K562 (cell line): ENCODE data around the gene MARK3. TPM values are rescaled to one million over a fixed set of nuclear protein-coding genes. Genes with fewer than 3 reads are reported as not detected.

Experiments
- ARID3A ChIP-seq: IDR thresholded peaks from 2 replicates; pipeline ENCODE4 v1.6.1; 2012; ENCODE audit warnings: low read depth, low read length, improper control_type of control experiment, borderline replicate concordance
- CBFA2T2 ChIP-seq: fragments of 450-650 bp; conservative IDR thresholded peaks from 2 replicates; pipeline ENCODE4 v1.6.1; 2017; ENCODE audit warnings: mild to moderate bottlenecking
- CBX1 ChIP-seq: sonication (generic); IDR thresholded peaks from 2 replicates; pipeline ENCODE4 v1.6.1; 2016; ENCODE audit warnings: antibody characterized with exemption, low read depth, mild to moderate bottlenecking
- CREM ChIP-seq: IDR thresholded peaks from 2 replicates; pipeline ENCODE4 v1.6.1; 2014; ENCODE audit warnings: antibody characterized with exemption, low read depth
- DNMT1 ChIP-seq: fragments of 450-650 bp; IDR thresholded peaks from 2 replicates; pipeline ENCODE4 v1.6.1; 2016; ENCODE audit warnings: antibody characterized with exemption, mild to moderate bottlenecking
- FOXJ3 ChIP-seq: sonication (generic); formaldehyde crosslinking; IDR thresholded peaks from 2 replicates; pipeline ENCODE4 v1.4.0; 2020; ENCODE audit warnings: mild to moderate bottlenecking, missing genetic modification reagents
- HMG20A ChIP-seq: fragments of 450-650 bp; formaldehyde crosslinking; conservative IDR thresholded peaks from 2 replicates; pipeline ENCODE4 v1.4.0; 2020; ENCODE audit warnings: mild to moderate bottlenecking, mixed read lengths
- MIER1 ChIP-seq: fragments of 450-650 bp; IDR thresholded peaks from 2 replicates; pipeline ENCODE4 v1.6.1; 2016; ENCODE audit warnings: antibody characterized with exemption, mild to moderate bottlenecking, low read depth
- PHTF2 ChIP-seq: fragments of 250-450 bp; sonication (Bioruptor Pico); IDR thresholded peaks from 2 replicates; pipeline ENCODE4 v1.5.0; 2021; ENCODE audit warnings: mild to moderate bottlenecking
- PREB ChIP-seq: sonication (generic); formaldehyde crosslinking; IDR thresholded peaks from 2 replicates; pipeline ENCODE4 v1.8.1; 2023; ENCODE audit warnings: mild to moderate bottlenecking, missing genetic modification reagents
- SNIP1 ChIP-seq: fragments of 450-650 bp; IDR thresholded peaks from 2 replicates; pipeline ENCODE4 v1.7.1; 2017; ENCODE audit warnings: low read depth, mild to moderate bottlenecking
- STAG1 ChIP-seq: sonication (generic); formaldehyde crosslinking; IDR thresholded peaks from 2 replicates; pipeline ENCODE4 v1.5.0; 2020; ENCODE audit warnings: missing genetic modification reagents, borderline replicate concordance
- TFAP4 ChIP-seq: sonication (generic); formaldehyde crosslinking; IDR thresholded peaks from 2 replicates; pipeline ENCODE4 v1.8.0; 2022; ENCODE audit warnings: missing genetic modification reagents, mild to moderate bottlenecking, moderate library complexity, borderline replicate concordance
- VEZF1 ChIP-seq: fragments of 200-800 bp; sonication (Bioruptor generic); IDR thresholded peaks from 2 replicates; pipeline ENCODE4 v1.6.1; 2017; ENCODE audit warnings: missing genetic modification characterization, missing compliant biosample characterization
- ZBTB9 ChIP-seq: fragments of 450-650 bp; formaldehyde crosslinking; IDR thresholded peaks from 2 replicates; pipeline ENCODE4 v1.4.0; 2020; ENCODE audit warnings: mild to moderate bottlenecking, moderate library complexity
- ZNF224 ChIP-seq: sonication (generic); formaldehyde crosslinking; IDR thresholded peaks from 2 replicates; pipeline ENCODE4 v1.8.0; 2022; ENCODE audit warnings: mild to moderate bottlenecking, missing genetic modification reagents
- ZNF695 ChIP-seq: fragments of 450-650 bp; formaldehyde crosslinking; IDR thresholded peaks from 2 replicates; pipeline ENCODE4 v1.4.0; 2020; ENCODE audit warnings: mild to moderate bottlenecking, moderate library complexity
- polyA plus RNA-seq, 8 experiments: library from polyadenylated mRNA; depleted of rRNA in 4 of 8; stranded (reverse) in 5 of 8; unstranded in 3 of 8; fragments of >200 nt; fragmentation: Nextera tagmentation in 2 of 8; fragmentation: Illumina TruSeq in 1 of 8; extraction: Ambion mirVana in 2 of 8; extraction: Trizol in 1 of 8; gene quantifications; 2 replicates each; pipeline versions ENCODE4 v1.2.1 to v1.2.3, GENCODE V29; 2011 to 2014; ENCODE audit warnings: inconsistent platforms in 1 of 8, missing spikeins in 1 of 8
- total RNA-seq, 7 experiments: library from RNA; depleted of rRNA in 6 of 7; stranded (reverse); fragments of >200 nt in 6 of 7; fragmentation: Illumina TruSeq in 2 of 7; extraction: Trizol in 2 of 7; gene quantifications; 2 replicates each; pipeline versions ENCODE4 v1.2.1 to v1.2.3, GENCODE V29; 2011 to 2021; ENCODE audit warnings: low replicate concordance in 1 of 7

MARK3 gene
- total and polyA plus RNA-seq, 9 of the 15 experiments (the other 6 are each of a cell fraction or from before 2014, with no cell fraction given): 10.1 to 68.7 (median 56.3) TPM

- no peak for TF ChIP-seq PREB (CRISPR knock-in tag)
- no peak for TF ChIP-seq HMG20A (CRISPR knock-in tag)
- no peak for TF ChIP-seq PHTF2 (CRISPR knock-in tag)
- TF ChIP-seq TFAP4: peak; percentile 58
- no peak for TF ChIP-seq CBFA2T2
- no peak for TF ChIP-seq MIER1
- no peak for TF ChIP-seq ZBTB9 (CRISPR knock-in tag)
- TF ChIP-seq CBX1: no peak
- no peak for TF ChIP-seq ZNF695 (CRISPR knock-in tag)
- peak; percentile 96 for TF ChIP-seq STAG1 (CRISPR knock-in tag)
- TF ChIP-seq FOXJ3 (CRISPR knock-in tag): no peak
- TF ChIP-seq VEZF1 (CRISPR knock-in tag): peak; percentile 42; the same call in 1 of the 2 replicates
- TF ChIP-seq ZNF224 (CRISPR knock-in tag): no peak
- TF ChIP-seq SNIP1: no peak
- no peak for TF ChIP-seq DNMT1
- TF ChIP-seq ARID3A: no peak
- TF ChIP-seq CREM: 0 out of 2 replicates have a peak, but pooled peaks have one; percentile 30
Measured at GRCh38 chr14:103546652-103547454, 161.6 kb downstream of the MARK3 start (continued).
